ENCODE results near the gene FAR2.

FAR2 gene

GRCh38 chr12:29374913-29375312, 225.8 kb downstream of the FAR2 start (continued):
- TF ChIP-seq PRDM4 (tag by site-specific recombination; IDR thresholded peaks at IDR 0.05) (no peak), ZNF23 (tag by site-specific recombination; IDR thresholded peaks at IDR 0.05; ENCODE audit: borderline replicate concordance) (no peak), ZNF580 (tag by site-specific recombination; IDR thresholded peaks at IDR 0.05) (no peak), ZNF791 (tag by site-specific recombination; IDR thresholded peaks at IDR 0.05) (no peak), ZNF473 (tag by site-specific recombination; IDR thresholded peaks at IDR 0.05) (no peak)

GRCh38 chr12:29376118-29376517, 227.0 kb downstream of the FAR2 start:
- Histone ChIP-seq H3K27ac (ENCODE audit: extremely low read depth, low read depth, low read length) (no peak overlapping the region), H3K9me3 (ENCODE audit: control insufficient read depth, insufficient read depth, low read depth, low read length) (no peaks in the 10 kb centered on the region), H3K36me3 (ENCODE audit: control insufficient read depth in 2 of 2, insufficient read depth in 1 of 2, low read length in 2 of 2) (peaks cover 0 to 17% of the 10 kb centered on the region in 2 experiments), H3K4me3 (ENCODE audit: low read depth, low read length) (no peak overlapping the region), H3K4me1 (ENCODE audit: control insufficient read depth, insufficient read depth, low read length) (no peaks in the 10 kb centered on the region; the same call in 1 of the 2 replicates)
- ChIA-PET CTCF (interaction anchor here (0.7 to 1.4 kb wide), 2 partner anchors 9 to 1396 kb away, joined by 3 to 5 read pairs; no protein-coding TSS in a partner anchor), POLR2A (interaction anchor here (0.6 kb wide), 1 partner anchor 1320 kb away, joined by 3 read pairs; the partner anchor contains the start of gene IPO8)
- TF ChIP-seq HIC1 (tag by site-specific recombination; IDR thresholded peaks at IDR 0.05) (no peak), ZFP3 (tag by site-specific recombination; IDR thresholded peaks at IDR 0.05; ENCODE audit: low read depth) (no peak), REPIN1 (tag by site-specific recombination; IDR thresholded peaks at IDR 0.05; ENCODE audit: low read depth) (no peak), SCRT2 (tag by site-specific recombination; IDR thresholded peaks at IDR 0.05) (0 out of 2 replicates have a peak, but pooled peaks have one; percentile 18), MYNN (tag by site-specific recombination; IDR thresholded peaks at IDR 0.05; ENCODE audit: borderline replicate concordance) (no peak)

GRCh38 chr12:29380536-29381523, 231.8 kb downstream of the FAR2 start, which contains the start of gene ERGIC2:
ERGIC2 (minus strand) TSS chr12:29381172; CDS start chr12:29371633, 9,539 bp downstream.
- H3K4me1 ChIP-seq (ENCODE audit: control insufficient read depth, insufficient read depth, low read length) = no peaks in the 10 kb centered on the region; the same call in 1 of the 2 replicates
- H3K27ac ChIP-seq (ENCODE audit: extremely low read depth, low read depth, low read length) = peak within 1 kb of the TSS; percentile 89
- H3K36me3 ChIP-seq (ENCODE audit: control insufficient read depth in 2 of 2, insufficient read depth in 1 of 2, low read length in 2 of 2) = peaks cover 0 to 13% of the 10 kb centered on the region in 2 experiments; a peak in 2 of 3 replicates
- POLR2A ChIA-PET = interaction anchor here (0.6 kb wide), 2 partner anchors 222 to 1221 kb away, joined by 3 read pairs; no protein-coding TSS in a partner anchor
- no peaks in the 10 kb centered on the region for H3K9me3 ChIP-seq (ENCODE audit: control insufficient read depth, insufficient read depth, low read depth, low read length)
- CTCF ChIA-PET = interaction anchor here (0.6 kb wide), 1 partner anchor 459 kb away, joined by 3 read pairs; no protein-coding TSS in a partner anchor
- peak within 1 kb of the TSS; percentile 91 for H3K4me3 ChIP-seq (ENCODE audit: low read depth, low read length)
- peak; percentile 78 for TF ChIP-seq PRDM1 (tag by site-specific recombination; IDR thresholded peaks at IDR 0.05)
- no peak for TF ChIP-seq IKZF3 (tag by site-specific recombination; IDR thresholded peaks at IDR 0.05)
- TF ChIP-seq HIC1 (tag by site-specific recombination; IDR thresholded peaks at IDR 0.05) = no peak
- no peak for TF ChIP-seq ZBTB7A (tag by site-specific recombination; IDR thresholded peaks at IDR 0.05; ENCODE audit: low read depth)
- no peak for TF ChIP-seq WT1 (tag by site-specific recombination; IDR thresholded peaks at IDR 0.05)
- TF ChIP-seq ZNF768 (tag by site-specific recombination; IDR thresholded peaks at IDR 0.05) = no peak
- TF ChIP-seq ZNF530 (tag by site-specific recombination; IDR thresholded peaks at IDR 0.05; ENCODE audit: low read depth) = no peak
- TF ChIP-seq ZNF529 (tag by site-specific recombination; IDR thresholded peaks at IDR 0.05; ENCODE audit: insufficient replicate concordance) = no peak
- TF ChIP-seq ZNF792 (tag by site-specific recombination; IDR thresholded peaks at IDR 0.05) = no peak
- TF ChIP-seq ZNF138 (tag by site-specific recombination; IDR thresholded peaks at IDR 0.05; ENCODE audit: borderline replicate concordance) = no peak
- TF ChIP-seq SP7 (tag by site-specific recombination; IDR thresholded peaks at IDR 0.05) = peak; percentile 32
- no peak for TF ChIP-seq HOXD13 (CRISPR knock-in tag; IDR thresholded peaks at IDR 0.05; ENCODE audit: borderline replicate concordance)
- TF ChIP-seq ZNF747 (tag by site-specific recombination; IDR thresholded peaks at IDR 0.05) = no peak
- peak; percentile 11; the same call in 1 of the 2 replicates for TF ChIP-seq ZSCAN30 (tag by site-specific recombination; IDR thresholded peaks at IDR 0.05)
